ENCODE results near the gene DAD1.

DAD1 gene

GRCh38 chr14:22606380-22606779 lies 17.4 kb upstream of the DAD1 start (continued):
- TF ChIP-seq, protein P1, sequence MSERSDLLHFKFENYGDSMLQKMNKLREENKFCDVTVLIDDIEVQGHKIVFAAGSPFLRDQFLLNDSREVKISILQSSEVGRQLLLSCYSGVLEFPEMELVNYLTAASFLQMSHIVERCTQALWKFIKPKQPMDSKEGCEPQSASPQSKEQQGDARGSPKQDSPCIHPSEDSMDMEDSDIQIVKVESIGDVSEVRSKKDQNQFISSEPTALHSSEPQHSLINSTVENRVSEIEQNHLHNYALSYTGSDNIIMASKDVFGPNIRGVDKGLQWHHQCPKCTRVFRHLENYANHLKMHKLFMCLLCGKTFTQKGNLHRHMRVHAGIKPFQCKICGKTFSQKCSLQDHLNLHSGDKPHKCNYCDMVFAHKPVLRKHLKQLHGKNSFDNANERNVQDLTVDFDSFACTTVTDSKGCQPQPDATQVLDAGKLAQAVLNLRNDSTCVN (tag by site-specific recombination; optimal IDR thresholded peaks at IDR 0.05): no peak
- TF ChIP-seq, protein P2, sequence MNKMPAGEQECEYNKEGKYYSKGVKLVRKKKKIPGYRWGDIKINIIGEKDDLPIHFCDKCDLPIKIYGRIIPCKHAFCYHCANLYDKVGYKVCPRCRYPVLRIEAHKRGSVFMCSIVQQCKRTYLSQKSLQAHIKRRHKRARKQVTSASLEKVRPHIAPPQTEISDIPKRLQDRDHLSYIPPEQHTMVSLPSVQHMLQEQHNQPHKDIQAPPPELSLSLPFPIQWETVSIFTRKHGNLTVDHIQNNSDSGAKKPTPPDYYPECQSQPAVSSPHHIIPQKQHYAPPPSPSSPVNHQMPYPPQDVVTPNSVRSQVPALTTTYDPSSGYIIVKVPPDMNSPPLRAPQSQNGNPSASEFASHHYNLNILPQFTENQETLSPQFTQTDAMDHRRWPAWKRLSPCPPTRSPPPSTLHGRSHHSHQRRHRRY (tag by site-specific recombination; IDR thresholded peaks at IDR 0.05): no peak
- no peak for TF ChIP-seq ZNF626 (tag by site-specific recombination; IDR thresholded peaks at IDR 0.05)
- TF ChIP-seq ZNF280C (tag by site-specific recombination; IDR thresholded peaks at IDR 0.05): no peak
- no peak for TF ChIP-seq ZNF121 (tag by site-specific recombination; IDR thresholded peaks at IDR 0.05)
- TF ChIP-seq ZNF19 (tag by site-specific recombination; IDR thresholded peaks at IDR 0.05; ENCODE audit: low read depth): no peak
- TF ChIP-seq ZNF350 (tag by site-specific recombination; IDR thresholded peaks at IDR 0.05): no peak
- no peak for TF ChIP-seq ZFHX2 (tag by site-specific recombination; conservative IDR thresholded peaks at IDR 0.05)
- no peak for TF ChIP-seq ZNF670 (tag by site-specific recombination; IDR thresholded peaks at IDR 0.05; ENCODE audit: low read depth)
- no peak for TF ChIP-seq ZNF549 (tag by site-specific recombination; IDR thresholded peaks at IDR 0.05)

DNA sequence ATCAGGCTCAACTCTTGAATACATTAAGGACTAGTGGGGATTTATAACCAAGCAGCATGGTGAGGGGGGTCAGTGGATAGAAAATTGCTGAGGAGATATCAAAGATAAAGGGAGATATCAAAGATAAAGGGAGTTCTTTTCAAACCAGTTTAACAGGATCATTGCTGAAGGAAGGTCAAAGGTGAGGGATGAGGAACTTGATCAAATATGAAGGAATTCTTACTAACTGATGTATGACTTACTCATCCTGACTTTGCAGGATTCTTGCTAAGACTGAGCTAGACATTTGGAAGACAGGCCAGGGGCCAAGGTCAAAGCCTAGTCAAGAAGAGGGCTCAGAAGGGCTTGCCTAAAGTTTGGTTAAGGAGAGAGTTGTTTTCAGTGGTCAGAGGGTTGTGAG lies 13.8 kb upstream of the DAD1 start:
- H3K36me3 ChIP-seq (ENCODE audit: control insufficient read depth in 2 of 2, insufficient read depth in 1 of 2, low read length in 2 of 2): peaks cover 0 to 65% of the 10 kb centered on the region in 2 experiments; a peak in 2 of 3 replicates
- POLR2A ChIA-PET: interaction anchor here (1.1 kb wide), 1 partner anchor 11 kb away, joined by 4 read pairs; no protein-coding TSS in a partner anchor
- H3K27ac ChIP-seq (ENCODE audit: extremely low read depth, low read depth, low read length): no peak overlapping the region
- H3K9me3 ChIP-seq (ENCODE audit: control insufficient read depth, insufficient read depth, low read depth, low read length): no peaks in the 10 kb centered on the region
- TF ChIP-seq, protein P3, sequence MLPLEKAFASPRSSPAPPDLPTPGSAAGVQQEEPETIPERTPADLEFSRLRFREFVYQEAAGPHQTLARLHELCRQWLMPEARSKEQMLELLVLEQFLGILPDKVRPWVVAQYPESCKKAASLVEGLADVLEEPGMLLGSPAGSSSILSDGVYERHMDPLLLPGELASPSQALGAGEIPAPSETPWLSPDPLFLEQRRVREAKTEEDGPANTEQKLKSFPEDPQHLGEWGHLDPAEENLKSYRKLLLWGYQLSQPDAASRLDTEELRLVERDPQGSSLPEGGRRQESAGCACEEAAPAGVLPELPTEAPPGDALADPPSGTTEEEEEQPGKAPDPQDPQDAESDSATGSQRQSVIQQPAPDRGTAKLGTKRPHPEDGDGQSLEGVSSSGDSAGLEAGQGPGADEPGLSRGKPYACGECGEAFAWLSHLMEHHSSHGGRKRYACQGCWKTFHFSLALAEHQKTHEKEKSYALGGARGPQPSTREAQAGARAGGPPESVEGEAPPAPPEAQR (tag by site-specific recombination; IDR thresholded peaks at IDR 0.05): no peak
- TF ChIP-seq, protein P4, sequence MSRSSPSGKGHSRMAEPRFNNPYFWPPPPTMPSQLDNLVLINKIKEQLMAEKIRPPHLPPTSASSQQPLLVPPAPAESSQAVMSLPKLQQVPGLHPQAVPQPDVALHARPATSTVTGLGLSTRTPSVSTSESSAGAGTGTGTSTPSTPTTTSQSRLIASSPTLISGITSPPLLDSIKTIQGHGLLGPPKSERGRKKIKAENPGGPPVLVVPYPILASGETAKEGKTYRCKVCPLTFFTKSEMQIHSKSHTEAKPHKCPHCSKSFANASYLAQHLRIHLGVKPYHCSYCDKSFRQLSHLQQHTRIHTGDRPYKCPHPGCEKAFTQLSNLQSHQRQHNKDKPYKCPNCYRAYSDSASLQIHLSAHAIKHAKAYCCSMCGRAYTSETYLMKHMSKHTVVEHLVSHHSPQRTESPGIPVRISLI (tag by site-specific recombination; IDR thresholded peaks at IDR 0.05): no peak
- TF ChIP-seq ZNF292 (tag by site-specific recombination; IDR thresholded peaks at IDR 0.05; ENCODE audit: borderline replicate concordance, low read depth) (no peak), ZNF473 (tag by site-specific recombination; IDR thresholded peaks at IDR 0.05) (no peak), HOXC10 (CRISPR knock-in tag; IDR thresholded peaks at IDR 0.05) (no peak), YY2 (tag by site-specific recombination; IDR thresholded peaks at IDR 0.05) (no peak)
- H3K4me1 ChIP-seq (ENCODE audit: control insufficient read depth, insufficient read depth, low read length): 0 out of 2 replicates have a peak, but pooled peaks cover 2% of the 10 kb centered on the region
- H3K4me3 ChIP-seq (ENCODE audit: low read depth, low read length): no peak overlapping the region
- CTCF ChIA-PET: no interaction called here

DNA sequence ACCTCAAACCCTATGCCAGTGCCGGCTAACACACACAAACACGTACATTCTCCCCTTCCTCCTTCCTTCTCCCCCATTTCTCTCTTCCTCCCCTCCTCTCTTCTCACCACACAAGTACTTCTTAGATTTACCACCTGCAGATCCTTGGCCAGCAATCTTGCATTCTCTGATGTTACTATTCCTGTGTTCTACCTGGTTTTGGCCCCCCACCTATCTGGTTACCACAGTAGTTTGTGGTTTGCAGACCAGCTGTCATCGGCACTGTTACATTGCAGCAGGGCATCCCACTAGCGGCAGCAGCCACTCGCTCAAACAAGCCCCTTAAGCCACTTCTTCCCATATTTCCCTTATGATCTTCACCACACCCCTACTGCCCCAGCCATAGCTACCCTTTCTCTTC lies 13.0 kb upstream of the DAD1 start:
- H3K36me3 ChIP-seq (ENCODE audit: control insufficient read depth in 2 of 2, insufficient read depth in 1 of 2, low read length in 2 of 2): peaks cover 0 to 56% of the 10 kb centered on the region in 2 experiments; a peak in 2 of 3 replicates
- H3K4me1 ChIP-seq (ENCODE audit: control insufficient read depth, insufficient read depth, low read length): 0 out of 2 replicates have a peak, but pooled peaks cover 2% of the 10 kb centered on the region
- CTCF ChIA-PET: no interaction called here
- H3K4me3 ChIP-seq (ENCODE audit: low read depth, low read length): no peak overlapping the region
- H3K9me3 ChIP-seq (ENCODE audit: control insufficient read depth, insufficient read depth, low read depth, low read length): no peaks in the 10 kb centered on the region
- POLR2A ChIA-PET: no interaction called here
- no peak overlapping the region for H3K27ac ChIP-seq (ENCODE audit: extremely low read depth, low read depth, low read length)
- TF ChIP-seq, protein P5, sequence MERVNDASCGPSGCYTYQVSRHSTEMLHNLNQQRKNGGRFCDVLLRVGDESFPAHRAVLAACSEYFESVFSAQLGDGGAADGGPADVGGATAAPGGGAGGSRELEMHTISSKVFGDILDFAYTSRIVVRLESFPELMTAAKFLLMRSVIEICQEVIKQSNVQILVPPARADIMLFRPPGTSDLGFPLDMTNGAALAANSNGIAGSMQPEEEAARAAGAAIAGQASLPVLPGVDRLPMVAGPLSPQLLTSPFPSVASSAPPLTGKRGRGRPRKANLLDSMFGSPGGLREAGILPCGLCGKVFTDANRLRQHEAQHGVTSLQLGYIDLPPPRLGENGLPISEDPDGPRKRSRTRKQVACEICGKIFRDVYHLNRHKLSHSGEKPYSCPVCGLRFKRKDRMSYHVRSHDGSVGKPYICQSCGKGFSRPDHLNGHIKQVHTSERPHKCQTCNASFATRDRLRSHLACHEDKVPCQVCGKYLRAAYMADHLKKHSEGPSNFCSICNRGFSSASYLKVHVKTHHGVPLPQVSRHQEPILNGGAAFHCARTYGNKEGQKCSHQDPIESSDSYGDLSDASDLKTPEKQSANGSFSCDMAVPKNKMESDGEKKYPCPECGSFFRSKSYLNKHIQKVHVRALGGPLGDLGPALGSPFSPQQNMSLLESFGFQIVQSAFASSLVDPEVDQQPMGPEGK (tag by site-specific recombination; IDR thresholded peaks at IDR 0.05): no peak
- TF ChIP-seq ZNF223 (tag by site-specific recombination; IDR thresholded peaks at IDR 0.05) (no peak), ZNF24 (tag by site-specific recombination; IDR thresholded peaks at IDR 0.05) (no peak), ZNF114 (tag by site-specific recombination; IDR thresholded peaks at IDR 0.05) (no peak), ZNF707 (tag by site-specific recombination; IDR thresholded peaks at IDR 0.05) (no peak), ZNF747 (tag by site-specific recombination; IDR thresholded peaks at IDR 0.05) (no peak), RBAK (tag by site-specific recombination; IDR thresholded peaks at IDR 0.05) (no peak), TCF7L2 (IDR thresholded peaks at IDR 0.05; ENCODE audit: borderline replicate concordance, low read depth, low read length) (no peak), ZNF792 (tag by site-specific recombination; IDR thresholded peaks at IDR 0.05) (no peak), ZNF555 (tag by site-specific recombination; conservative IDR thresholded peaks at IDR 0.05) (no peak)
